Stimulated activated CD4-positive, alpha-beta T cell treated with anti-CD3 and anti-CD28 coated beads, Interleukin-15, amount 100 ng/mL, for 24 hours (primary cell): ENCODE measurements around the gene ZPLD1.

ENCODE experiments used
- DNase-seq: peaks from one replicate; pipeline ENCODE4 v3.0.0-alpha.2; 2020

The ZPLD1 gene

GRCh38 chr3:102434715-102435114 is at the start of gene ZPLD1:
Gene ZPLD1, plus strand, starts transcription at chr3:102435015. Its CDS starts 3,473 bp downstream, at chr3:102438488.
- DNase-seq, result no peak

DNA sequence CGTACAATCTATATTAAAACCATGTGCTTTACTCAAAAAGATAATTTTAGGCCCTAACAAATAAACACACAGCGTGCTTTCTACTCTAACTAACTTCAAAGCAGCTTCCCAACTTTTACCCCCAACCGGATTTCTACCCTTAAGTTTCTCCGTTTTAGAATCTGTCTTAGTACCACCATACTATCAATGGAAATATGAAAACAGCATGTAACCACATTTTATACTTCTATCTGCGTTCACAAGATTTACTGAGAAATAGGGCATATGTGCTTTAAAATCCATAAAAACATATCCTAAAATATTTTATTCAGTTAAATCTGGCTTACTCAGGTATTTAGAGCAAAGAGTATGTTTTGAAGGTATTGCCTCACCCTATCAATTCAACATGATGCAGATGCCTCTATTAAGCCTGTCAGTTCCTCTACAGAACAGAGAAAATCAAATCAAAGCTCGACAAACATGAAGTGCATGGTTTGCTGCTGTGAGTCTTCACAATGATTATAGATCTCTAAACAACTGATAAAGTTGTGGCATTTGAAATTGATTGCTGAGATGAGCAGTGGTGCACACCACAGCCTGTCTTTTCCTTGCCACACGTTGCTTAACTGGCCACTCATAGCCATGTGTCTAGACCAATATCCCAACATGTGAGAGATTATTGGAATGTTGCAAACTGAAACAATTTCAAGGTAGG is 44.5 kb upstream of the ZPLD1 start:
- DNase-seq, result no peak

DNA sequence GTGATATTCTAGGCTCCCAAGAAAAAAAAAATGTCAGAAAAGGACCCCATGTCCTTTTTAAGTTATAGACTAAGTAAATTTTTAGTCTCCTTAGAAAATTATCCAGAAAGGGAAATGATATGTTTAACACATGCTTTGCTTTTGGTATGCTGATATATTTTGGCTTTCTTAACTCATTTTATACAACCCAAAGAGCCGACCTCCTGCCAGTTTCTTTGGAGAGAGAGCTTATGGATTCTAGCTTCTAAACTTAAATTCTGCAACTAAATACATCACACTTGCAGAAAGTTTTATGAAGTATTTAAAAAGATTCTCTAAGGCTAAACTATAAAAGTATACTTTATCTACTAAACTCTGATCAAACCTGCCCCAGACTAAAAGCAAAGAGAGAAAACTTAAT is 43.9 kb upstream of the ZPLD1 start:
- no peak for DNase-seq

GRCh38 chr3:102391491-102391890 is 43.3 kb upstream of the ZPLD1 start:
- no peak for DNase-seq

DNA sequence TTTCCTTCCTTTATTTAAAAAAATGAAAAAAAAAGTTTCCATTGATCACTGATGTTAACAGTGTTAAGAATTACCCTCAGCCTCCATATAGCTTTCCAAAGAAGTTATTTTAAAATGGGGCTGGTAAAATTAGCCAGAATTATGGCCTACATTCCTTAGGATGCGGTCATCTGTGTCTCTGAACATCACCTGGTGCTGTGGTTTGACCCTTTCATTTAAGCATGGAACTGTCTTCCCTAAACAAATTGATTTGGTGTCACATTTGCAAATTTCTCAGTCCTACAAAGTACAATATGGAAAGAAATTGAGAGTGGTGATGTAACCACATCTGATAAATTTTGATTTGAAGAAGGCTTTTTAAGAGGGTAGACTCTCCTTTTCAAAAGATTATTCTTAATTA is 40.3 kb upstream of the ZPLD1 start:
- no peak for DNase-seq

GRCh38 chr3:102398176-102398575 is 36.6 kb upstream of the ZPLD1 start:
- no peak for DNase-seq

GRCh38 chr3:102398666-102399065 is 36.1 kb upstream of the ZPLD1 start:
- no peak for DNase-seq

DNA sequence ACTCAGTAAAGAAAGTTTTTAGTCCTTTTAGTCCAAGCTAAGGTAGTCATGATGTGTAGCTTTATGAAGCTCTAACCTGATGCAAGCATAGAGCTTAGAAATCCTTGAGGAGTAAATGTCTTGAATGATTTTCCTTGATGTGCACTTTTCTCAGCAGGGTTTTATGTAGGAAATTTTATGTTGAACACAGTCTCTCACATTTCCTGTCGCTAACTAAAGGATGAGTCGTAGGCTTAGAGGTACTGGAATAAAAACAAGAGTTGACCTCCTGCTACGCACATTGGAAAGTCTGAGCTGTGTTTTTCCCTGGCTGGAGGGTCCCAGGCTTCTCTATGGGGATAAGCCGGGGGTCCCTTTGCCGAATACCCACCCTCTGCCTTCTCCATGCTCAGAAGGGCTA is 34.7 kb upstream of the ZPLD1 start:
- DNase-seq, result no peak

GRCh38 chr3:102400766-102401165 is 34.0 kb upstream of the ZPLD1 start:
- DNase-seq, result no peak

GRCh38 chr3:102410616-102411015 is 24.2 kb upstream of the ZPLD1 start:
- no peak for DNase-seq

DNA sequence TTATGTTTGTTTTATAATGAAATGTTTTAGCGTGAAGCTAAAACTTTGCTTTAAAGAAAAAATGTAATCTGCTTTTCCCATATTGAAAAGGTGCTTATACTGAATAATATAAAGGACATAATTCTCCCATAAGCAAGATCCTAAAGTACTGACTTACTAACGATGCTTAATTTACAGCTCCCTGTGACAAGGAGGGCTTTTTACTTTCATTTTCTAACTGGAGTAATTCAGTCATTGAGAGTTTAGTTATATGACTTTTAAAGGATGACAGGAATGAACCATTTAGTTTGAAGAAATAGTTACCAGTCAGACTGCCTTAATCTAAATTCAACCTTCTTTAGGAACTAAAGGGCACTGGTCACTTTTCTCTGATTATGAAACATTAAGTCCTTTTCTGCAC is 19.3 kb upstream of the ZPLD1 start:
- no peak for DNase-seq

DNA sequence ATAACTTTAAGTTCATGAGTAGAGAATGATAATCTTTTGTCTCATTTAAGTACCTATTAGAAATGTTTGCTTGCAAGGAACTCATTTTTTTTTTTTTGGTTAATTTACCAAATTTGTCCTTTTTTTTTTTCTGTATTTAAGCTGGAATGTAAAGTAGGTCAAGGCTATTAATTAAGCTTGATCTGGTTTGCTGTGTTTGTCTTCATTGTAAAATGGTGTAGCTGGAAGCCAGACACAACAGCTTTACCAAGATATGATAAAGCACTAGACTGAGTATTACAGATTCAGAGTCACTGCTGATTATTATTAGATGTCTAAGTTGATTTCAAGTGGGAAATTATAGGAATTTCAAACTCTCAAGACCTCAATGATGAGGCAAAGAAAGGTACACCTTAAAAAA is 15.0 kb upstream of the ZPLD1 start:
- no peak for DNase-seq

GRCh38 chr3:102441832-102442231 is 7.0 kb downstream of the ZPLD1 start:
- no peak for DNase-seq

- no peak for DNase-seq
These were observed 8.2 kb downstream of the ZPLD1 start for GRCh38 chr3:102443021-102443420.

GRCh38 chr3:102444101-102444500 is 9.3 kb downstream of the ZPLD1 start:
- no peak for DNase-seq

DNA sequence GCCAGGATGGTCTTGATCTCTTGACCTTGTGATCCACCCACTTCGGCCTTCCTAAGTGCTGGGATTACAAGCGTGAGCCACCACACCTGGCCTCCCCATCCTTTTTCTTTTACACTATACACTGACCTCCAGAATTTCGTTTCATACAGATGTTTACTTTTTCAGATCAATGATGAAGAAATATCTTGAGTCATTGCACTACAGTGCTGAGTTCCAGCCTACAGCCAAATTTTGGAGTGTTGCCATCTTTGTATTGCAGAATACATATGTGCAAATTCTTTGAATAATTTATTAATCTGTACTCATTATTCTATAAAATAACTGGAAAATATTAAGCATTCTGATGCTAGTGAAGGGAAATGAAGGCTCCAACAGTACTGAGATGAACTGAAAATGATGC is 12.5 kb downstream of the ZPLD1 start:
- DNase-seq, result no peak

DNA sequence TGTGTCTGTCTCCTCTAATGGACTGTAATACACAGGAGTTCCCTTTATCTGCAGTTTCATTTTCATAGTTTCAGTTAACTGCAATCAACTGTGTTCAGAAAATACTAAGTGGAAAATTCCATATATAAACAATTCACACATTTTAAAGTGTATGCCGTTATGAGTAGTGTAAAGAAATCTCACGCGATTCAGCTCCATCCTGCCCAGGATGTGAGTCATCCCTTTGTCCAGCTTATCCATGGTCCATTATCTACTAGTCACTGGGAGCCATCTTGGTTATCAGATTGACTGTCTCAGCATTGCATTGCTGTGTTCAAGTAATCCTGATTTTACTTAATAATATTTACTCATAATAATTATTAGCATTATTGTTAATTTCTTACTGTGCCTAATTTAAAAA is 14.5 kb downstream of the ZPLD1 start:
- DNase-seq, result no peak

DNA sequence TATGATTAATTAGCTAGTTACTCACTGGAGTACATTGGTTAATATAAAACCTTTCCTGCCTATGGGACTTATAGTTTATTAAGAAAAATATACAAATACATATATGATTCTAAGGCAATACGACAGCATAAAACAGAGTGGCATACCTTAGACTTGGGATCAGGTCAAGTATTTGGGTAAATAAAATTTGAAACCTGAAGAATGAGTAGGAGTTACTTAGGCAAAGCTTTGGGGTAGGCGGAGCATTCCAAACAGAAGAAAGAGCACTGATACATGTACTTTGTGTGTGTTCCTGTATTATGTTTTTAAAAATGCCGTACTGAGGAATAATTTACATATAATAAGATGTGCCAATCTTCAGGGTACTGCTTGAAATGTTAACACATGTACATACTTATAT is 15.1 kb downstream of the ZPLD1 start:
- DNase-seq, result no peak

- no peak for DNase-seq
These were observed 16.2 kb downstream of the ZPLD1 start for GRCh38 chr3:102450976-102451375.

GRCh38 chr3:102451543-102451942 is 16.7 kb downstream of the ZPLD1 start:
- no peak for DNase-seq

DNA sequence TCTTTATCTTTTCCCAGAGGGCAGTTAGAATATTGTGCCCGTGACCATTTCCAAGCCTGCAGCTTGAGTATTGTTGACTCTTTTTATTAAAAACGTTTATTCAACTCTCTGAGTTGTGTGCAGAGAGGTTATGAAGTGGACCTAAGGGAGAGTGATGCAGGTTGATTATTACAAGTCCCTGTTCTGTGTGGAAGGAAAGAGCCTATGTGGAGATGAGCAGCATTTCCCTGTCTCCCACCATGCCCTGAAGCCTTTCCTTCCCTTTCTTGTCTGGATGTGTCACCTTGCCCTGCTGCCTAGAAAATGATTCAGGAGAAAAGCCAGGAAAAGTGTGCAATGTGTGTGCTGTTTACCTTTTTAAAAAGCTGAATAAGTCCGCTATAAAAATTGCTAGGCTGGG is 19.4 kb downstream of the ZPLD1 start:
- no peak for DNase-seq

- DNase-seq, result no peak
These were observed 22.8 kb downstream of the ZPLD1 start for GRCh38 chr3:102457644-102458043.

DNA sequence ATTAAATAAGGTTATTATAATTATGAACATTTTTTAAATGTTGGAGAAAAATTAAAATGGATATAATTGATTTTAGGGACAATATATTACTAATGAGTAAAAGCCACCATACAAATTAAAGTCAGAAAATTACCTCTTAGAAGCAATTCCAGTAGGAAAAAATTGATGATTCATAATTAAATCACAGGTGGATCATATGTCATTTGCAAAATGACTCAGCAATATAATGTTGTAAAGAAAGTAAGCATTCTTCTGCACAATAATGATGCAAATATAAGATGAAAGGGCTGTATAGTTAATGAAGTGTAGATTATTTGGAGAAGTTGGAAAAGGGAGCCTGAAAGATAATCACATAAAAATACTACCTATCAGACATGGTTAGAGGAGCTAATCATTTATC is 25.8 kb downstream of the ZPLD1 start:
- DNase-seq, result no peak

DNA sequence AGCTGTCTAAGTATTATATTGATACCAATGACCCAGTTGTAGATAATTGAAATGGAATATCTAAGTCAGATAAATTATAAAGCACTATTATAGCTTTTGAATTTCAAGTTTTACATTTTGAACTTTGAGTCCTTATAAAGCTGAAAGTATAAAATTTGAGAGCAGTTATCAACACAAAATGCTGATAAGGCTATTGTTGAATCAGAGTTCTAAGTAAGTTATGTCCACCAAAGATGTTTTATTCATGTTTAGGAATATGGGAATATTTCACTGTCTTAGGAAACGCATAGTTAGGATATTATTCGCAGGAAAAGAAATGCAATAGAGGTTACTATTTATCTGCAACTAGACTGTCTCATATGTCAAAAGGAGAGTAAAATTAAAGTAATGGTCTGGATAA is 29.4 kb downstream of the ZPLD1 start:
- no peak for DNase-seq

- no peak for DNase-seq
These were observed 31.2 kb downstream of the ZPLD1 start for GRCh38 chr3:102466001-102466400.

- DNase-seq, result no peak
These were observed 35.3 kb downstream of the ZPLD1 start for GRCh38 chr3:102470066-102470465.
